Middle frontal gyrus (tissue), 1 donor: ENCODE measurements around the gene SPNS2.

Experiments used
- DNase-seq: peaks from one replicate; pipeline ENCODE4 v3.0.0-alpha.2; 2015; ENCODE audit warnings: low spot score; ENCODE audit errors: extremely low spot score

SPNS2 gene

GRCh38 chr17:4549781-4550533 lies 51.3 kb downstream of the SPNS2 start:
- DNase-seq: no peak

- no peak for DNase-seq
Measured at GRCh38 chr17:4550534-4551039, 51.9 kb downstream of the SPNS2 start.

- DNase-seq: no peak
Measured at GRCh38 chr17:4551141-4551540, 52.5 kb downstream of the SPNS2 start.

- DNase-seq: no peak
Measured at GRCh38 chr17:4551796-4552525, 53.3 kb downstream of the SPNS2 start.

- no peak for DNase-seq
Measured at GRCh38 chr17:4553669-4554068, 55.0 kb downstream of the SPNS2 start.

GRCh38 chr17:4554441-4554996 lies 55.8 kb downstream of the SPNS2 start:
- DNase-seq: no peak

- DNase-seq: peak; percentile 94
Measured at GRCh38 chr17:4554997-4555799, 56.5 kb downstream of the SPNS2 start, which contains the start of gene MYBBP1A. TSS of gene MYBBP1A (minus strand) at chr17:4555384. CDS start at chr17:4555324, 60 bp downstream.

- no peak for DNase-seq
Measured at GRCh38 chr17:4555873-4556759, 57.4 kb downstream of the SPNS2 start.

- DNase-seq: no peak
Measured at GRCh38 chr17:4556996-4557395, 58.3 kb downstream of the SPNS2 start.

GRCh38 chr17:4557626-4558346 lies 59.1 kb downstream of the SPNS2 start:
- no peak for DNase-seq

GRCh38 chr17:4558347-4558971 lies 59.8 kb downstream of the SPNS2 start:
- DNase-seq: no peak

- no peak for DNase-seq
Measured at GRCh38 chr17:4559139-4559791, 60.6 kb downstream of the SPNS2 start.

GRCh38 chr17:4559966-4560365 lies 61.3 kb downstream of the SPNS2 start:
- no peak for DNase-seq

GRCh38 chr17:4560421-4560820 lies 61.7 kb downstream of the SPNS2 start, which contains the start of gene GGT6:
TSS of gene GGT6 (minus strand) at chr17:4560577. CDS start at chr17:4560521, 56 bp downstream.
- no peak for DNase-seq

- no peak for DNase-seq
Measured at GRCh38 chr17:4560837-4561256, 62.2 kb downstream of the SPNS2 start.

- no peak for DNase-seq
Measured at GRCh38 chr17:4562015-4562969, 63.6 kb downstream of the SPNS2 start.
